Measurements from ENCODE around the gene HYKK.
A peak's percentile ranks its signal among the peaks of the same experiment; 100 is the strongest.
"Not testable (repeated sequence)": the region's sequence is repeated elsewhere in the genome, so short reads cannot be mapped to it uniquely, and the experiment has no call there.

Gene HYKK

DNA sequence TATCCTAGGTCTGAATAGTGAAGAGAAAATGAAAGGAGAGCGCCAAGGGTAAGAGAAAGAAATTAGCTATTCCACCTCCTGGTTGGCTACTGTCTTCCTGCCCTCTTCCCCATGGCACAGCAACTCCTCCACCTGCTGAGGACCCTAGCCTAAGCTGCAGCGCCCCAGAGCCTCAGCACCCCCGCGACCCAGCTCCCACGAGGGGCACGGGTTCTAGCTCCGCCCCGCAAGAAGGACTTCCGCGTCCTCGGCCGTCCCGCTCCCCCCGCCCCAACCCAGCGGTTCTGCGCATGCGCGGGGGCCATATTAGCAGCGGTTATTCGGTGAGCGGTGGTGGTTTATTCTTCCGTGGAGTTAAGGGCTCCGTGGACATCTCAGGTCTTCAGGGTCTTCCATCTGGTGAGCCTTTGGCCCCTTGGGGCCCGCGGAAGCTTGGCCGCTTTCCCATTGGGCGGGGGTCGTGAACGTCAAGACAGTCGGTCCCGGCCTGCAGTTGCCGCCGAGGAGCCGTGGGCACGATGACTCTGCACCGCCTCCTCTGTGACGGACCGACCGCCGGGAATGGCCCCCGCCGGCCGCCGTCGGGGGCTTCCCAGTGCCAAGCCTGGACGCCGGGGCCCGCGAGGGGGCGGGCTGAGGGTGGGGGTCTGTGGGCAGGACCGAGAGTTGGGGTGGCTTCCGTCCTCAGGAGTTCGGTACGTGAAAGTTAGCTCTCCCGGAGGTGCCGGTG is 32.9 kb downstream of the HYKK start, which contains the start of gene PSMA4:
Gene PSMA4, plus strand, starts transcription at position 304 of the 730 bp plus-strand sequence. CDS start 1,484 bp downstream, outside the sequence.
- ATAC-seq = peak; percentile 90
- DNase-seq = peak; percentile 97

DNA sequence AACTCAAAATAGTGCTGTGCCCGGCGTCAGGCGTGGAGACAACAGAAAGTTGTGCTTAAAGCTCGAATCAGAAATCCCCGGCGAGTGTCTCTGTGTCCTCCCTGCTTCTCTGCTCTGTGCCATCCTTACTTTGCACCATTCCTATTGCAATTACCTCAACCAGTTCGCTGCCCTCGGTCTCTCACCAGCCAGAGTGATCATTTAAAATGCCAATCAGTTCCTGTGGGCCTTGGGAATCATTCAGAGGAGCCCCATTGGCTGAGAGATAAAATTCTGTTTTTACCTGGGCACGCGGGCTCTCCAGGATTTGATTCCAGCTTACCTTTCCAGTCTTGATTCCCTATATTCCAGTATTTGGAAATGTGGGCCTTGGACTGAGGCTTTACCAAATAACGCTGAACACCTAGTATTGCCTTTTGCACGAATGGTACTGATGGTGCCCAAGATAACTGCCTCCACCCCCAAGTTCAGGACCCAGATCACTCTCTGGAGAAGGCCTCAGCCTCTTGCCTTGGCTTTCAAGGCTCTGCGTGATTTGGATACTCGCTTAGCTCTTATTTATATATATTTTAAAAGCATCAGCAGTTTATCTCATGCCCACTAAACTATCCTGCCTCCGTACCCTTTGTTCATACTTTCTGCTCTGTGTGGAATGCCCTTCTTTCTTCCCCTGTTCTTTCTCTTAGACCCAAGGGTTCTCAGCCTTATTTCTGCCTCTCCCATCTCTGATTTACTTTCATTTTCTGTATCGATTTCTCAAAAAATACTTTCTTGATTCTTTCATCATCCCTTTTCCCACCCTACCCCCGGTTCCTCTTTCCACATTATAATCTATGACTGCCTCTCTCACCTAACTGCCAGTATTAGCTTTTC is 33.7 kb downstream of the HYKK start:
- ATAC-seq (no peak), DNase-seq (no peak)

GRCh38 chr15:78541744-78542034 is 34.3 kb downstream of the HYKK start:
- ATAC-seq (no peak), DNase-seq (no peak)

- no peak for ATAC-seq
- no peak for DNase-seq
Measured at GRCh38 chr15:78542647-78543046, 35.3 kb downstream of the HYKK start.

- no peak for ATAC-seq
Measured at GRCh38 chr15:78550194-78550593, 42.8 kb downstream of the HYKK start.

DNA sequence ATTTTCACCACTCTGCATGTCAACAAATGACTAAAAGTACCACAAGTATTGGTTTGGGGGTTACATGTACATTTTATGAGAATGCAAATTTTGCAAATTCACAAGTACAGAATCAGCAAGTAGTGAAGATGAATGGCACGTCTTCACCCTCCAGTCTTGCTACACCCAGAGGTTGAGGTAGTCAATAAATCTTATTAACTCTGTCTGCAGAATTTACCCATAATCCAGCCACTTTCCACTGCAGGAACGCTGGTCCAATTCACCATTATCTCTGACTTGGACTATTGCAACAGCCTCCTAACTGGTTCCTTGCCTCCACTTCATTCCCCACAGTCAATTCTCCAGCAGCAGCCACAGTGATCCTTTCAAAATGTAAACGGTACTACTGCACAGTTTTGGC is 43.4 kb downstream of the HYKK start:
- ATAC-seq = no peak
- no peak for DNase-seq

More at GRCh38 chr15:78550194-78550593, 42.8 kb downstream of the HYKK start:
- DNase-seq = no peak

GRCh38 chr15:78551902-78552301 is 44.5 kb downstream of the HYKK start:
- DNase-seq = no peak

DNA sequence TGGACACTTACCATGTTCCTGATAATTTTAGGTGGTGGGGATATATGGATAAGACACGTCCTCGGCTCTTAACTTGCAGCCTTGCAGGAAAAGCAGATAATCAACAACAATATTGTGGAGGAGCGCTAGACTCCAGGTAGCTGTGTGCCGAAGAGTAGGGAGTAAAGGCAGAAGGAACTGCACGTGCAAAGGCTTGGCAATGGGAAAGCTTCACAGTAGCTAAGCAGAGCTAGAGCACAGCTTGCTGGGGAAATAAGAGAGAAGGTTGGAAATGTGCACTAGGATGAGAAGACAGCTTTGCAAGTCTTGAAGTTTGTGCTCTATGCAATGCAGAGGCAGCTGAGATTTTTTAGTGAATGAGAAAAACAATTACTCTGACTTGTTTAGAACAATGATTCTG is 45.2 kb downstream of the HYKK start:
- DNase-seq (no peak), ATAC-seq (no peak)

More at GRCh38 chr15:78551902-78552301, 44.5 kb downstream of the HYKK start:
- ATAC-seq = no peak

- DNase-seq, ATAC-seq: not testable (repeated sequence)
Measured at GRCh38 chr15:78560201-78560600, 52.8 kb downstream of the HYKK start.

DNA sequence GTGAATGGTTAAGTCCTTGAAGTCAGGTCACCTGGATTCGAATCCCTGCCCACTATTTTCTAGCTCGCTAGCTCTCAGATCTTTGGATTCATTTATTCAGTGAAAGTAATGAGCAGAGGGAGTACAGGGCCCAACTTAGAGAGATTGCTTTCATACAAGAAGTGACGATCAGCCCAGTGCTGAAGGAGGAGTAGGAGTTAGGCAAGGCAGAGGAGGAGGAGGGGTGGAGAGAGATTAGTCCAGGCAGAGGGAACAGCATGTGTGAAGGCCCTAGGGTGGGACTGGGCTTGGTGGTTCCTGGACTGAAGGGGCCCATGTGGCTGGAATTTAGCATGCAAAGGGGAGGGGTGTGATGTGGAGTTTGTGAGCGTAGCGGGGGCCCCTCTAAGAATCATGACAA is 54.1 kb downstream of the HYKK start:
- no peak for DNase-seq
- no peak for ATAC-seq

DNA sequence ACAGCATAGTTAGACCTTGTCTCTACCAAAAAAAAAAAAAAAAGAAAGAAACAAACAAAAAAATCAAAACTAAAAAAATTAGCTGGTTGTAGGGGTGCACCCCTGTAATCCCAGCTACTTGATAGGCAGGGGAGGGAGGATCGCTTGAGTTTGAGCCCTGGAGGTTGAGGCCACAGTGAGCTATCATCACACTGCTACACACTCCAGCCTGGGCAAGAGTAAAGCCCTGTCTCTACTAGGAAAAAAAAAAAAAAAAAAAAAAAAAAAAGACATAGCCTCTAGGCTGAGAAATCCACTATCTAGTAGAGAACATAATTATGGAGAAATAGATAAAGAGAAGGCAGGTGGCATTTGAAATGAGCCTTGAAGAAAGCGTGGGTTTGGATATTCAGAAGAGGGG is 55.7 kb downstream of the HYKK start:
- ATAC-seq (no peak), DNase-seq (no peak)

DNA sequence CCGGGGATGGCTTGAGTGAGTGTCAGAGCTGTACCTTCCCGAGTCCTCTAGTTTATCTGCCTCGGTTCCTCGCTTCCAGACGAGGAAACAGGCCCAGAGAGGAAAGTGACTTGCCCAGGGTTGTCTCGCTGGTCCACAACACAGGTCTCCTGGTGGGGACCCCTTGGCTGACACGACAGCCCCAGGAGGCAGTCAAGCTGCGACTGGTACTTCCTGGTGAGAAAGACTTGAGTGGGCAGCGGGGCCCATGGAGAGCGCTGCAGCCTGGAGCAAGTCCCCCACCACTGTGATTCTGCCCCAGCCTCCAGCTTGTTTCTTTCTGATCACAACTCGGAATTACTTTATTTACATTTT is 57.3 kb downstream of the HYKK start:
- DNase-seq = peak; percentile 9
- no peak for ATAC-seq

GRCh38 chr15:78565097-78565950 is 57.9 kb downstream of the HYKK start, which contains the start of gene CHRNA5:
CHRNA5 (plus strand) TSS chr15:78565520; CDS start chr15:78565720, 200 bp downstream.
- peak; percentile 90 for ATAC-seq
- DNase-seq = peak; percentile 82

GRCh38 chr15:78565951-78566774 is 58.8 kb downstream of the HYKK start:
- DNase-seq (peak; percentile 7), ATAC-seq (no peak)

GRCh38 chr15:78567531-78567930 is 60.2 kb downstream of the HYKK start:
- DNase-seq (no peak), ATAC-seq (no peak)

DNA sequence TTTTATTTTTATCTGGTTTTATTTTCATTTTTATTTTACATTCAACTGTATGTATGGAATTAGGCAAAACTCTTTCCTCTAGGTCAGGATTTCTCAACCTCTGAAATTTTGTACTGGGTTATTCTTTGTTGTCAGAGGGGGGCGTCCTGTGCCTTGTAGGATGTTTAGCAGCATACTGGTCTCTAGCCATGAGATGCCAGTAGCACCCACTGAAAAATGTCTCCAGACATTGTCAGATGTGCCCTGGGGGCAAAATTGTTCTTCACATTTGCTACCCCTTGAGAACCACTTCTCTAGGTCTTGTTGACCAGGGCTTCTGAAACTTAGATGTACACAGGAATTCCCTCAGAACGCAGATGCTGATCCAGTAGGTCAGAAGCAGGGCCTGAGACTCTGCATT is 63.3 kb downstream of the HYKK start:
- no peak for DNase-seq
- ATAC-seq = no peak

- ATAC-seq (no peak), DNase-seq (no peak)
Measured at GRCh38 chr15:78571382-78571781, 64.0 kb downstream of the HYKK start.

DNA sequence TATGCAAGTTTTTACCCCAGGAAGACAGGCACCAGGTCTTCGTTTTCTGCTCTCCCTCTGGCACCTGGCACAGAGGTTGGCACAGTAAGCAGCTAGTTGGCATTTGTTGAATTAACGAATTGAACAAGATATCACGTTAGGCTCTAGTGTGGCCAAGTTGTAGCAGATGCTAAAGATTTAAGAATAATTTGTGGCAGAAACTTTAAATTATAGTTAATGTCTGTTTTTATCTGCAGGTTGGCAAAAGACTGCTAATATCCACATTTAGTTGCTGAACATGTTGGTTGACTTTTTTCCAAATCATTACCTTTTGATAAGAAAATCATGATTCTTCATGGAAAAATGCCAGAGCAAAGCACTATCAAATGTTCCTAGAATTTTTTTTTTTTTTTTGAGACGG is 66.0 kb downstream of the HYKK start:
- DNase-seq (no peak), ATAC-seq (no peak)

GRCh38 chr15:78574944-78575343 is 67.6 kb downstream of the HYKK start:
- no peak for ATAC-seq
- DNase-seq = no peak
